Measurements from ENCODE around the gene PSMA5.

DNA sequence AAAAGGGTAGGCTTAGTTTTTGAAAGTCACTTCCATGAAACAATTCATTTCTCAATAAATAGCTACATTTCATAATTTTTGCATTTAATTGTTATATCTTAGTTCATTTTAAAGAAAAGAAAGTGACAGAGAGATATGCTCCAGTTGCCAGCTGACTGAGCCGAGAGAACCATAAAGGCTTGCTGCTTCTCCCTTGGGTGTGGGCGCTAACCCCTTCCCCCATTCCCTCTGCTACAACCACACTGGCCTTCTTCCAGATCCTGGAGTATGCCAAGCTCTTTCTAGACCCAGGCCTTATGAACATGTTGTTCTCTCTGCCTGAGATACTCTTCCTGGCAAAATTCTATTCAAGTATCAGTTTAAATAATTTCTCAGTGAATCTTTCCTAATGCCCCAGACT is 40.8 kb downstream of the PSMA5 start:
- TF ChIP-seq EZH2 (IDR thresholded peaks at IDR 0.05; ENCODE audit: borderline replicate concordance, low read length) = no peak
- TF ChIP-seq, protein P1, sequence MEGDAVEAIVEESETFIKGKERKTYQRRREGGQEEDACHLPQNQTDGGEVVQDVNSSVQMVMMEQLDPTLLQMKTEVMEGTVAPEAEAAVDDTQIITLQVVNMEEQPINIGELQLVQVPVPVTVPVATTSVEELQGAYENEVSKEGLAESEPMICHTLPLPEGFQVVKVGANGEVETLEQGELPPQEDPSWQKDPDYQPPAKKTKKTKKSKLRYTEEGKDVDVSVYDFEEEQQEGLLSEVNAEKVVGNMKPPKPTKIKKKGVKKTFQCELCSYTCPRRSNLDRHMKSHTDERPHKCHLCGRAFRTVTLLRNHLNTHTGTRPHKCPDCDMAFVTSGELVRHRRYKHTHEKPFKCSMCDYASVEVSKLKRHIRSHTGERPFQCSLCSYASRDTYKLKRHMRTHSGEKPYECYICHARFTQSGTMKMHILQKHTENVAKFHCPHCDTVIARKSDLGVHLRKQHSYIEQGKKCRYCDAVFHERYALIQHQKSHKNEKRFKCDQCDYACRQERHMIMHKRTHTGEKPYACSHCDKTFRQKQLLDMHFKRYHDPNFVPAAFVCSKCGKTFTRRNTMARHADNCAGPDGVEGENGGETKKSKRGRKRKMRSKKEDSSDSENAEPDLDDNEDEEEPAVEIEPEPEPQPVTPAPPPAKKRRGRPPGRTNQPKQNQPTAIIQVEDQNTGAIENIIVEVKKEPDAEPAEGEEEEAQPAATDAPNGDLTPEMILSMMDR (conservative IDR thresholded peaks at IDR 0.05 in 1 of 2, IDR thresholded peaks at IDR 0.05 in 1 of 2; ENCODE audit: extremely low read depth in 1 of 2, insufficient read depth in 1 of 2, low read depth in 1 of 2, low read length in 2 of 2) = no peak
